NCI-H226 (cell line): Measurements from ENCODE around the gene MARCOL.

Experiments used
- DNase-seq: peaks from one replicate; pipeline ENCODE4 v3.0.0-alpha.2; 2015

The MARCOL gene, protein sequence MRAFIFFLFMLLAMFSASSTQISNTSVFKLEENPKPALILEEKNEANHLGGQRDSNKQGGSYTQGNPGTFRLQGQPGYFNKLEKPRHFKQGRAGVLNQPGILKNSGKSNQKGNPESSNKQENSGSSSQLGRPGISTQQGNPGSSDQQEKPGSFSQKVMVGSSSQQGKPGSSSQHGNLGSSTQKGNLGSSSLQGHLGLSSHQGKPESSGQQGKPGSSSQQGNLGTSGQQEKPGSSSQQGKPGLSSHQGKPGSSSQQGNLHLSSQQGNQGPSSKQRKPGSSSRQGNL

DNA sequence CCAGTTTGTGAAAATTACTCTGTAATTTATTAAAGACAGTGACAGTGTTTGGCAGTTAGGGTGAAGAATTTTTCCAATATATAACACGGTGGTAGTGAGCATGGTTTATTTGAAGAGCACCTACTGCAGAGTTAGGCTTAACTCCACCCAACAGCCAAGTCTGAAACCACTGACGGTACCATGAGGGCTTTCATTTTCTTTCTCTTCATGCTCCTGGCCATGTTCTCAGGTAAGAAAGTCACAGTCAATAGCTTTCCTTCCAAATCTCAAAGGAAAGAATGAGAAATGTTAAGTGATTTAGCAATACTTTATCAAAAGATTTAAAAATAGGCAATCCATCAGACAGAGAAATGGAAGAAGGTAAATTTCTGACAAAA, at the start of gene MARCOL:
Gene MARCOL (plus strand): TSS at position 108 of the 377 bp plus-strand sequence. CDS start 73 bp downstream, at position 181.
- no peak for DNase-seq

DNA sequence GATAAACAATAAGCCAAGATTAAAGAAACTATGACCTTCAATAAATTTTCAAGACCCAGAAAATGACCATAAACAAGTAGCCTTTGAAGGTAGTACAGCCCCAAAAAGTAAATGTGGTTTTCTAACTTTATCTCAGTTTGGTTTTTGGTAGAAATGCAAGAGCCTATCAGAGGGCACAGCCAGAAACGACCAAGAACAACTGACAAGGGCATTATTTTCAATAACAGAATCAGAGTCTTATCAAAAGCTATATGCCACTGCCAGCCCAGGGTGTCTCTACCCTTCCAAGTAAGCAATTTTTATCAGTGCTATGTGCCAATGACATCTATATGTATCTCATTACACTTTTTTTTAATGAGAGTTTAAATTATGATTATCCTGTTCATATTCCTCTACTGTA, 47.3 kb upstream of the MARCOL start:
- no peak for DNase-seq

GRCh38 chr5:148193202-148193601, 45.1 kb upstream of the MARCOL start:
- DNase-seq = no peak

- DNase-seq = no peak
Observed at GRCh38 chr5:148201151-148201550, 37.2 kb upstream of the MARCOL start.

DNA sequence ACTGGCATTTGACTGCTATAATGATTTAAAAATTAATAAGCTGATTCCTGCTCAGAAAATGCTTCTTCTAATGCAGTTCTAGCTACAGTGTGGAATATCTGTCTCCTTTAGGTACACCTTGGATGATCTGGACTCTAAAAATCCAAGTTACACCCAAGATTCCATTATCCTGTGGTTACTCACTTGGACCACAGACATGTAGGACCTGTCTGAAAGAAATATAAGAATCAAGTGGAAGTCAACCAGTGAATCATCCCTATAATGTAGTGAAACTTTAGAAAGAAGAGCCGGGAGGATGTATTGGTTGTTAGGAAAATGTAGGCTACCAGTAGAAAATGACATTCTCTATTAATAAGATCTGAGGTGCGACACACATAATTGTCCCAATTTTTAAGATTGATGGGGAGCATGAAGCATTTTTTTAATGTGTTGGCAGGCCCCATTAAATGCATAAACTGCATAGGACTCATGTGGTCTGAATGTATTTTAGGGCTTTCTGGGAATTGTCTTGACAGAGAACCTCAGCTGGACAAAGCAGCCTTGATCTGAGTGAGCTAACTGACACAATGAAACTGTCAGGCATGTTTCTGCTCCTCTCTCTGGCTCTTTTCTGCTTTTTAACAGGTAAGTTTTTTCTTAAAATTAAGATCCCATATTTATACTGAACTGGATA, 35.7 kb upstream of the MARCOL start, which contains the start of gene SPINK6:
Gene SPINK6 (plus strand): TSS at position 512 of the 673 bp plus-strand sequence. CDS start 55 bp downstream, at position 567.
- peak; percentile 7 for DNase-seq

DNA sequence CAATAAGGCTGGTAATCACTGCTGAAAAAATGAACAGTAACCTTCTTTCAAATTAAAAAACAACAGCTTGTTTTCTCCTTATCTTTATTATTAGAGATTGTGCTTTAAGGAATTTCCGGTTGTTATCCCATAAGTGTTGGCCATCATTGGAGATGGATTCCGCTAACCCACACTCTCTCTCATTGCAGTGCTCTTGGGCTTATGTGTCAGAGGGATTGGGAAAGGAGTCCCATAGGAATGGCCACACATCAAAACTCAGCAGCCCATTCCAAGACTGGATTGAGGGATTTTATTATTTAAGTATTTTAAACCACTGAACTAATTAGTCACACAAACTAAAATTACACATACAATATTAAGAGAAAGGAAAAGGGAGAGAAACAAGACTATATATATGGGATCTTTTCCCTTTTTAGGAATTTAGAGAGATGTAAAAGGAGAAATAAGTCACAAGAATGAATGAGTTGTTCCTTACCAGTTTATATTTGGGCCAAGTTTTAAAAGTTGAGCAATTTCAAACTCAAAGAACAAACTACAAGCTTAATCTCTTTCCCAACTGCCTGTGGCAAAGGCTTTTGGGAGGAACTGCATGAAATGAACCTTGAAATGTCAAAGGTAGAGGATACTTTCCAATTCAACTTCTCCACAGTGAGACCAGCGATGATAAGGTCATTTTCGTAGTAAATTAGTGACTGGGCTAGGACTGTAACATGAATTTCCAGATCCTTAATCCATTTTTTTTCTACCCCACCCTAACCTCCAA, 33.1 kb upstream of the MARCOL start:
- DNase-seq = no peak

- no peak for DNase-seq
Observed at GRCh38 chr5:148205865-148206264, 32.5 kb upstream of the MARCOL start.

- no peak for DNase-seq
Observed at GRCh38 chr5:148206620-148207019, 31.7 kb upstream of the MARCOL start.

DNA sequence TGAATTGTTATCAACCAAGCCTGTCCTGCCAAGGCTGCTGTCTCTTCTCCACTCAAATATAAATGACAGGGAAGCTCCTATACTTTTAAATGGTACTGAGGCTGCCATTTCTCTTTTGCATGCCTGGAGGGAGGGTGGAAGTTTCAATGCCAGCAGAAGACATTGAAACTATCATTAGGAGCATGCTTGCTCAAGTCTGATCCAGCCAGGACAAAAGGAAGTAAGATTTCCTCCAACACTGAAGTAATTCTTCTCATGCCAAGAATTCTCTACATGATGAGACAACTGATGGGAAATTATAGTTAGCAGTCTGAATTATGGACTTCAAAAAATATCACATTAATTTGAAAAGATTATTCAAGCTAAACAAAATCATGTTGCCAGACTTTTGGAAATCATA, 30.1 kb upstream of the MARCOL start:
- DNase-seq = no peak

DNA sequence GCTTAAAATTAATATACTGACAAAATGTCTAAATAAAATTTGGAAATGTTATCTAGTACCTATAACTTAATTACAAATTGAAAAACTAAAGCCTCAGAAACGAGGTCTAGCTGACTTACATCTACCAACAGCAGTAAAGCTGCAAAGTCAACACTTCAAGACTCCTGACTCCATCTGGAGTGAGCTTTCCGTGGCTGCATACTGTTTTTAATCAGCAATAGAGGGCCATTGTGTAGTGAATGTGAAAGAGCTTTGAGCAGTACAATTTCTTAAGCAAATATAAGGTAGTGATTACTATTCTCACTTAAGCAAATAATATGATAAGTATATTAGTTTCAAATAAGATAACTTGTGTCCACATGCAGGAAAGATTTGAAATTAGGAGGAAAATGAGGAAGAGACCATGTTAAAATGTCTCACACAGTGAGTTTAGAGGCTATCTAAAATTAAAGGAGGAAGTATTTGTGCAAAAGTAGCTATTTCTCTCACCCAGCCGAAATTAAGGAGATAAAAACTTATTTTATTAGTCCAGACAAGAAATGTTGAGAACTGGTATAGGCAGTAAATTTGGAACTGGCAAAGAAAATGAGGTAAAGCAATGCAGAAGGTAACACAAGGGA, 29.1 kb upstream of the MARCOL start:
- no peak for DNase-seq

- no peak for DNase-seq
Observed at GRCh38 chr5:148214665-148215185, 23.6 kb upstream of the MARCOL start.

GRCh38 chr5:148221508-148221907, 16.8 kb upstream of the MARCOL start:
- no peak for DNase-seq

- DNase-seq = no peak
Observed at GRCh38 chr5:148224117-148224742, 14.1 kb upstream of the MARCOL start.

DNA sequence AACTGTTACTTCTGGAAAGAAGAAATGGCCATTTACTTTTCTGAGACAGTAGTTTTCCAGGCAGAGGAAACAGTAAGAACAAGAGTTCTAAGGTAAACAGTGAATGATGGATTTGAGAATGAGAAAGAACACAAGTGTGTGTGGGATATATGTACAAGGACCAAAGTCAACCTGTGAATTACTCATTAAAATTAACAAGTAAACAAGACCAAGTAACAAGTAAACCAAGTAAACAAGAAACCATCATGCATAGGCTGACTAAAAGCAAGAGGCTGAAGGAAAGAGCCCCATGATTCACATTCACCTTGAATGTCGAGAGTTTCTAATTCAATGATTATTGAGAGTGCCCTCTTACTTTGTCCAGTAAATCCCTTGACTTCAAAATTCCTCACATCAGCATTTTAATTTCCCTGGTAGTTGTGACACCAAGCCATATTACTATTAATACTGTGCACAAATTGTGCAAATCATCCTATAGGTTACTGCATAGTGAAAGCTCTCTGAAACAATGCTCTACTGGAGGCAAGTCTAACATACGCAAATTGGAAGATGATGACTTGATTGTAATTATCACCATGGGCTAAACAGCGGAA, 9.8 kb upstream of the MARCOL start:
- DNase-seq = no peak

DNA sequence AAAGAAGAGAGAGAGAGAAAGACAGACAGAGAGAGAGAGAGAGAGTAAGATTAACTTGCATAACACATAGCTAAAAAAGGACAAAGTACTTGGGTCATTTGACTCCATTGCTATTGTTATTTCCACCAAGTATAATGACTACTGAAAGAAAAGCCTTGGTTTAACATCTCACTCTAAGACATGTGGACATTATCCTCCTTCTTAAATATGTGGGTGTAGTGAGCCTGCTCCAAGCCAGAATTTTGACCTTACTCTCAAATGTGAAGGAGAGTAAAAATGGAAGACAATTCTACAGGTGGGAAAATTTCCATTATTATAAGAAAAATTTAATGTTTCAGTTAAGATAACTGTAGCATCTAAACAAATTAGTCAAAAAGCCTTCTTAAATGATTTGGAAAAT, 8.5 kb upstream of the MARCOL start:
- DNase-seq = no peak

GRCh38 chr5:148230240-148230639, 8.1 kb upstream of the MARCOL start:
- no peak for DNase-seq

GRCh38 chr5:148237785-148238417, 424 bp upstream of the MARCOL start:
- DNase-seq = no peak

DNA sequence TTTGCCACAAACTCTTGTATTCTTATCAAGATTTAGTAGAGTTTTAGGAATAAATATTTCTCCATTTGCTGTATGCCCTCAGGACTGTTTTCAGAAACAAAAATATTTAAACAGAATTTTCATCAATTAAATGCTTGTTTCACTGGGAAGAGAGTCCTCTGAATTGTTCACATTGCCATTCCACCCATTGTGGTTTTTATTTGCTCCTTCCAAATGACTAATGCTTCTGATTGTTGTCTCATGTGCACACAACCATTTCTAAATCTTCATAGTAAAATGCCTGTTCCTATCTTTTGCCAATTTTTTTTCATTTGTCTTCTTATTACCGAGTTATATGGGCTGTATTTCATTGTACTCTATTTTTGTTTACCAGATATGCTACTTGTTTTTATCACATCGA, 10.6 kb downstream of the MARCOL start:
- DNase-seq = no peak

GRCh38 chr5:148255456-148255855, 17.1 kb downstream of the MARCOL start:
- DNase-seq = no peak

DNA sequence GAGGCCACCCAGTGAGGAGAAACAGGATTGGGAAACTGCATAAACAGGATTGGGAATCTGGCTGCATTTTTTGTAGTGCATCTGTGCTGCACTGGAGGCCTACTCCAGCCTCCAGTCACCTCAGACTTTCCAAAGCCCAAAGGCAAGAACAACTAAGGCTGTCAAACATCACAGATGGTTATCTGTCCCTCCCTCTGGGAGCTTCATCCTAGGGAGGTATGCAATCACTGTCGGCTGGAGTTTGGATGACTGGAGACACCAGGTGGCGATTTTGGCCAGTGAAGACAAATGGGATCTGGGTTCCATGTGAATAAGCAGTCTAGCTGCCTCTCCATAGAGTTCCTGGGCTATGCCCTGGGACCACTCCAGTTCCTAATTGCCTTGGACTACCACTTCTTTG, 21.0 kb downstream of the MARCOL start:
- DNase-seq = no peak

- no peak for DNase-seq
Observed at GRCh38 chr5:148261221-148261620, 22.9 kb downstream of the MARCOL start.

- no peak for DNase-seq
Observed at GRCh38 chr5:148267962-148268361, 29.6 kb downstream of the MARCOL start.
